ENCODE measurements around the gene PNPLA8. TPM values are rescaled to one million over a fixed set of nuclear protein-coding genes. Genes with fewer than 3 reads are reported as not detected.
"Not testable (repeated sequence)": the region's sequence is repeated elsewhere in the genome, so short reads cannot be mapped to it uniquely, and the experiment has no call there.

Gene PNPLA8
- total and polyA plus RNA-seq, 4 experiments from 2014 or later, result 20.9 to 28.9 (median 28.4) TPM

- Mint-ChIP-seq H3K27me3 (no peaks in the 10 kb centered on the region), H3K4me3 (no peak overlapping the region), H3K9me3 (no peaks in the 10 kb centered on the region), H3K27ac (no peak overlapping the region), H3K4me1 (no peaks in the 10 kb centered on the region), H3K36me3 (peaks cover 63 to 64% of the 10 kb centered on the region in 2 donors)
- H3K9me3 ChIP-seq (ENCODE audit: control insufficient read depth in 1 of 2, low read length in 2 of 2), result no peaks in the 10 kb centered on the region
- POLR2A ChIA-PET (ENCODE audit: partially characterized antibody), result no interaction called here
- no peak overlapping the region for H3K27ac ChIP-seq (ENCODE audit: low read depth, low read length)
- H3K4me1 ChIP-seq (ENCODE audit: insufficient read depth, low read length), result no peaks in the 10 kb centered on the region
- CTCF ChIA-PET (ENCODE audit: partially characterized antibody), result interaction anchor here (1.2 to 1.3 kb wide), 2 partner anchors 17 to 18 kb away, joined by 4 to 5 read pairs; no protein-coding TSS in a partner anchor
- H3K36me3 ChIP-seq (ENCODE audit: insufficient read depth, low read length), result no peaks in the 10 kb centered on the region
- H3K4me3 ChIP-seq (ENCODE audit: low read length in 2 of 2), result no peak overlapping the region
- no peaks in the 10 kb centered on the region for H3K27me3 ChIP-seq (ENCODE audit: insufficient read depth, low read length)
- no peak for DNase-seq
- intact Hi-C loops (cut with micrococcal nuclease), result no loop called here
Measured at GRCh38 chr7:108479751-108480150, 46.2 kb downstream of the PNPLA8 start.

DNA sequence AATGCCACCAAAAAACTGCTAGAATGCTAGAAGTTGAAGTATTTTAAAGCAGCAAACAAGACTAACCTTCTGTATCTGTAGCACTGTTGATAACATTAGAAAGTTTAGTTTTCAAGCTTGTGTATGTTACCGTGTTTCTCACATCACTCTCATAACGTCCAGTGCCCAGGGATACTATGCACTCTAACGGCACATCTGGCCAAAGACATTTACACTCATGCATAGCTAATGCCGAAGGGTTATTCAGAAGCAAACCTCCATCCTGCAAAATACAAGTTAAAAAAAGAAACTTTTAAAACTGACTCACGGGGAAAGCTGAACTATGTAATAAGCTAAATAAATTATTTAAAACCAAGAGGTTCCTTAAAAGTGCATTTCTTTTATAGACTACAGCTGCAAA, 46.8 kb downstream of the PNPLA8 start:
- Histone ChIP-seq H3K9me3 (ENCODE audit: control insufficient read depth in 1 of 2, low read length in 2 of 2) (no peaks in the 10 kb centered on the region), H3K27me3 (ENCODE audit: insufficient read depth, low read length) (no peaks in the 10 kb centered on the region), H3K36me3 (ENCODE audit: insufficient read depth, low read length) (no peaks in the 10 kb centered on the region), H3K4me3 (ENCODE audit: low read length in 2 of 2) (no peak overlapping the region), H3K4me1 (ENCODE audit: insufficient read depth, low read length) (no peaks in the 10 kb centered on the region), H3K27ac (ENCODE audit: low read depth, low read length) (no peak overlapping the region)
- intact Hi-C loops (cut with micrococcal nuclease), result no loop called here
- H3K27me3 Mint-ChIP-seq, result no peaks in the 10 kb centered on the region
- POLR2A ChIA-PET (ENCODE audit: partially characterized antibody), result no interaction called here
- CTCF ChIA-PET (ENCODE audit: partially characterized antibody), result interaction anchor here (1.2 kb wide), 2 partner anchors 14 to 18 kb away, joined by 3 to 5 read pairs; no protein-coding TSS in a partner anchor
- H3K4me1 Mint-ChIP-seq, result no peaks in the 10 kb centered on the region
- DNase-seq, result no peak
- peaks cover 60 to 67% of the 10 kb centered on the region in 2 donors for H3K36me3 Mint-ChIP-seq
- no peak overlapping the region for H3K4me3 Mint-ChIP-seq
- peak overlapping the region in 1 of 7 donors; percentile 33 for H3K27ac Mint-ChIP-seq
- H3K9me3 Mint-ChIP-seq, result no peaks in the 10 kb centered on the region

- Histone ChIP-seq H3K9me3 (ENCODE audit: control insufficient read depth in 1 of 2, low read length in 2 of 2) (no peaks in the 10 kb centered on the region), H3K4me1 (ENCODE audit: insufficient read depth, low read length) (no peaks in the 10 kb centered on the region), H3K27me3 (ENCODE audit: insufficient read depth, low read length) (no peaks in the 10 kb centered on the region), H3K27ac (ENCODE audit: low read depth, low read length) (no peak overlapping the region), H3K36me3 (ENCODE audit: insufficient read depth, low read length) (no peaks in the 10 kb centered on the region), H3K4me3 (ENCODE audit: low read length in 2 of 2) (no peak overlapping the region)
- DNase-seq, result no peak
- intact Hi-C loops (cut with micrococcal nuclease), result no loop called here
- no peaks in the 10 kb centered on the region for H3K9me3 Mint-ChIP-seq
- no peaks in the 10 kb centered on the region for H3K27me3 Mint-ChIP-seq
- peaks cover 9 to 10% of the 10 kb centered on the region in 2 donors for H3K36me3 Mint-ChIP-seq
- CTCF ChIA-PET (ENCODE audit: partially characterized antibody), result interaction anchor here (1.7 kb wide), 1 partner anchor 29 kb away, joined by 6 read pairs; no protein-coding TSS in a partner anchor
- POLR2A ChIA-PET (ENCODE audit: partially characterized antibody), result no interaction called here
- H3K27ac Mint-ChIP-seq, result no peak overlapping the region
- H3K4me3 Mint-ChIP-seq, result no peak overlapping the region
- H3K4me1 Mint-ChIP-seq, result peaks cover 0 to 10% (median 2%) of the 10 kb centered on the region in 4 donors
Measured at GRCh38 chr7:108468246-108468645, 57.7 kb downstream of the PNPLA8 start.

GRCh38 chr7:108467391-108467790, 58.5 kb downstream of the PNPLA8 start:
- Mint-ChIP-seq H3K4me1 (peaks cover 0 to 14% (median 2%) of the 10 kb centered on the region in 4 donors), H3K27ac (no peak overlapping the region)
- CTCF ChIA-PET (ENCODE audit: partially characterized antibody), result interaction anchor here (1.7 kb wide), 1 partner anchor 30 kb away, joined by 6 read pairs; no protein-coding TSS in a partner anchor

DNA sequence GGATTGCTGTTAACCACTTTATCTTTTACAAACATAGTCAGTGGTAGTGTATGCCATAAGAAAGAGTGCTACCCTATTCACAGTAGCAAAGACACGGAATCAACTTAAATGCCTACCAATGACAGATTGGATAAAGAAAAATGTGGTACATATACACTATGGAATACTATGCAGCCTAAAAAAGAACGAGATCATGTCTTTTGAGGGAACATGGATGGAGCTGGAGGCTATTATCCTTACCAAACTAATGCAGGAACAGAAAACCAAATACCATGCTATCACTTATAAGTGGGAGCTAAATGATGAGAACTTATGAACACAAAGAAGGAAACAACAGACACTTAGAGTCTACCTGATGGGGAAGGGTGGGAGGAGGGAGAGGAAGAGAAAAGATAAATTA, 59.6 kb downstream of the PNPLA8 start:
- H3K4me1 ChIP-seq (ENCODE audit: insufficient read depth, low read length); POLR2A ChIA-PET (ENCODE audit: partially characterized antibody); H3K27me3 Mint-ChIP-seq; DNase-seq; H3K4me3 ChIP-seq (ENCODE audit: low read length in 2 of 2); H3K27ac Mint-ChIP-seq; H3K9me3 ChIP-seq (ENCODE audit: control insufficient read depth in 1 of 2, low read length in 2 of 2); H3K36me3 ChIP-seq (ENCODE audit: insufficient read depth, low read length); H3K27ac ChIP-seq (ENCODE audit: low read depth, low read length); H3K9me3 Mint-ChIP-seq; H3K36me3 Mint-ChIP-seq; H3K4me3 Mint-ChIP-seq; CTCF ChIA-PET (ENCODE audit: partially characterized antibody); intact Hi-C loops (cut with micrococcal nuclease); H3K27me3 ChIP-seq (ENCODE audit: insufficient read depth, low read length): not testable (repeated sequence)
- peaks cover 0 to 14% (median 2%) of the 10 kb centered on the region in 4 donors for H3K4me1 Mint-ChIP-seq

More at GRCh38 chr7:108467391-108467790, 58.5 kb downstream of the PNPLA8 start:
- DNase-seq, result no peak
- peaks cover 0 to 3% of the 10 kb centered on the region in 2 donors for H3K27me3 Mint-ChIP-seq
- Histone ChIP-seq H3K4me3 (ENCODE audit: low read length in 2 of 2) (no peak overlapping the region), H3K9me3 (ENCODE audit: control insufficient read depth in 1 of 2, low read length in 2 of 2) (no peaks in the 10 kb centered on the region), H3K4me1 (ENCODE audit: insufficient read depth, low read length) (no peaks in the 10 kb centered on the region), H3K27ac (ENCODE audit: low read depth, low read length) (no peak overlapping the region), H3K36me3 (ENCODE audit: insufficient read depth, low read length) (no peaks in the 10 kb centered on the region), H3K27me3 (ENCODE audit: insufficient read depth, low read length) (no peaks in the 10 kb centered on the region)
- POLR2A ChIA-PET (ENCODE audit: partially characterized antibody), result no interaction called here
- H3K4me3 Mint-ChIP-seq, result no peak overlapping the region
- H3K9me3 Mint-ChIP-seq, result no peaks in the 10 kb centered on the region
- peaks cover 2 to 4% of the 10 kb centered on the region in 2 donors for H3K36me3 Mint-ChIP-seq
- intact Hi-C loops (cut with micrococcal nuclease), result no loop called here

DNA sequence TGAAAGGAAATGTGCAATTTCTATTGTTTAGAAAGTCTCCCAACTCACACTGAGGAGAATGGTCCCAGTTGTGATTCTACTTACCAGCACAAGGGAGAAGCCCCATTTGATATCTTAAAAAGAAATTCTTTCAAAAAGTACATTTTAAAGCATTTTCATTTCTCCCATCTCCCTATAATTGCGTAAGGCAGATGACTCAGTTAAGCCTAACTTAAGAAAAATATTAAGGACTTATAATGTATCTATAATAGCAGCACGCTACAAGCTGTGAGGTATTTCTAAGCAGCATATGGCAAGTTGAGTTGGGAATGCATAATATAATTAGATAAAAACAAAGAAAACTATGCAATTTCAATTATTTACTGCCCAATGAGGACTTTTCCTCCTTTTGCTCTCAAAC, 61.2 kb downstream of the PNPLA8 start:
- Mint-ChIP-seq H3K27me3 (peaks cover 1 to 15% of the 10 kb centered on the region in 2 donors), H3K4me1 (peaks cover 0 to 14% (median 2%) of the 10 kb centered on the region in 4 donors), H3K27ac (no peak overlapping the region), H3K9me3 (no peaks in the 10 kb centered on the region), H3K36me3 (no peaks in the 10 kb centered on the region), H3K4me3 (no peak overlapping the region)
- intact Hi-C loops (cut with micrococcal nuclease), result no loop called here
- no peaks in the 10 kb centered on the region for H3K9me3 ChIP-seq (ENCODE audit: control insufficient read depth in 1 of 2, low read length in 2 of 2)
- no peaks in the 10 kb centered on the region for H3K4me1 ChIP-seq (ENCODE audit: insufficient read depth, low read length)
- CTCF ChIA-PET (ENCODE audit: partially characterized antibody), result interaction anchor here (1.0 to 1.3 kb wide), 2 partner anchors 14 to 33 kb away, joined by 3 read pairs; no protein-coding TSS in a partner anchor
- POLR2A ChIA-PET (ENCODE audit: partially characterized antibody), result interaction anchor here (0.9 kb wide), 1 partner anchor 105 kb away, joined by 3 read pairs; the partner anchor contains the start of genes DNAJB9 and THAP5
- H3K4me3 ChIP-seq (ENCODE audit: low read length in 2 of 2), result no peak overlapping the region
- no peak overlapping the region for H3K27ac ChIP-seq (ENCODE audit: low read depth, low read length)
- H3K27me3 ChIP-seq (ENCODE audit: insufficient read depth, low read length), result no peaks in the 10 kb centered on the region
- no peaks in the 10 kb centered on the region for H3K36me3 ChIP-seq (ENCODE audit: insufficient read depth, low read length)
- DNase-seq, result no peak

- CTCF ChIA-PET (ENCODE audit: partially characterized antibody), result no interaction called here
- H3K36me3 ChIP-seq (ENCODE audit: insufficient read depth, low read length), result no peaks in the 10 kb centered on the region
- Mint-ChIP-seq H3K4me3 (no peak overlapping the region), H3K27ac (no peak overlapping the region), H3K4me1 (peaks cover 0 to 14% (median 2%) of the 10 kb centered on the region in 4 donors), H3K9me3 (no peaks in the 10 kb centered on the region), H3K27me3 (peaks cover 9 to 19% of the 10 kb centered on the region in 2 donors), H3K36me3 (no peaks in the 10 kb centered on the region)
- no peaks in the 10 kb centered on the region for H3K9me3 ChIP-seq (ENCODE audit: control insufficient read depth in 1 of 2, low read length in 2 of 2)
- H3K4me1 ChIP-seq (ENCODE audit: insufficient read depth, low read length), result no peaks in the 10 kb centered on the region
- peaks cover 1% of the 10 kb centered on the region for H3K27me3 ChIP-seq (ENCODE audit: insufficient read depth, low read length)
- DNase-seq, result no peak
- POLR2A ChIA-PET (ENCODE audit: partially characterized antibody), result no interaction called here
- H3K27ac ChIP-seq (ENCODE audit: low read depth, low read length), result no peak overlapping the region
- intact Hi-C loops (cut with micrococcal nuclease), result no loop called here
- no peak overlapping the region for H3K4me3 ChIP-seq (ENCODE audit: low read length in 2 of 2)
Measured at GRCh38 chr7:108463613-108464012, 62.3 kb downstream of the PNPLA8 start.

Measured in CD4-positive, alpha-beta memory T cell (primary cell).